H1 (cell line): Measurements from ENCODE around the gene GRID1. TPM values are rescaled to one million over a fixed set of nuclear protein-coding genes. Genes with fewer than 3 reads are reported as not detected.

Experiments
- CTCF ChIA-PET: fragments of 300-600 bp; sonication (Branson Sonifier 250); formaldehyde crosslinking; loops from one replicate; lab custom pipeline; 2021; ENCODE audit not compliant: partially characterized antibody; lab: Charles Lee
- POLR2A ChIA-PET: fragments of 300-600 bp; sonication (Branson Sonifier 250); formaldehyde crosslinking; loops from one replicate; lab custom pipeline; 2021; ENCODE audit warnings: inconsistent platforms; ENCODE audit not compliant: partially characterized antibody; lab: Charles Lee
- DNase-seq, 2 experiments: peaks; one replicate each; pipeline versions ENCODE4 v3.0.0 to v3.0.0-alpha.2; 2010 to 2022; ENCODE audit warnings: low spot score in 2 of 2, low read depth in 1 of 2, mixed read lengths in 1 of 2
- FAIRE-seq: peaks from 2 replicates; lab custom pipeline; 2011; peaks lifted over from hg19 to GRCh38; lab: Jason Lieb, UNC
- H2AFZ ChIP-seq: 2 replicates; pipeline ENCODE4 v1.8.1; 2012; ENCODE audit warnings: low read length, inconsistent platforms
- H2AK5ac ChIP-seq: 2 replicates; pipeline ENCODE4 v1.6.1; 2013; ENCODE audit warnings: low read depth, low read length
- H2BK120ac ChIP-seq: replicated peaks from 2 replicates; pipeline ENCODE3; 2013; ENCODE audit warnings: low read depth, low read length, inconsistent platforms
- H2BK12ac ChIP-seq: 2 replicates; pipeline ENCODE4 v1.6.1; 2013; ENCODE audit warnings: low read depth, low read length
- H2BK15ac ChIP-seq: 2 replicates; pipeline ENCODE4 v1.6.1; 2013; ENCODE audit warnings: low read length
- H2BK20ac ChIP-seq: 2 replicates; pipeline ENCODE4 v1.6.1; 2013; ENCODE audit warnings: low read length
- H2BK5ac ChIP-seq: 2 replicates; pipeline ENCODE4 v1.6.1; 2013; ENCODE audit warnings: low read depth, low read length
- H3K14ac ChIP-seq: 2 replicates; pipeline ENCODE4 v1.6.1; 2013; ENCODE audit warnings: inconsistent platforms; ENCODE audit not compliant: insufficient read length
- H3K18ac ChIP-seq: 2 replicates; pipeline ENCODE4 v1.6.1; 2013; ENCODE audit warnings: low read length; ENCODE audit errors: extremely low read depth
- H3K23ac ChIP-seq: 2 replicates; pipeline ENCODE4 v1.6.1; 2013; ENCODE audit warnings: inconsistent platforms; ENCODE audit not compliant: insufficient read length
- H3K23me2 ChIP-seq: 2 replicates; pipeline ENCODE4 v1.6.1; 2013; ENCODE audit warnings: low read depth, low read length
- H3K27ac ChIP-seq: 2 replicates; pipeline ENCODE4 v1.6.1; 2011; ENCODE audit warnings: low read depth, low read length, inconsistent platforms
- H3K27me3 ChIP-seq, 4 experiments: replicated peaks in 1 of 4; 1 replicate in 1 of 4; 2 replicates in 3 of 4; pipeline versions ENCODE4 v1.6.1 to v1.8.1; 2011 to 2013; ENCODE audit warnings: low read length in 3 of 4, mild to moderate bottlenecking in 3 of 4, inconsistent platforms in 2 of 4, mixed read lengths in 2 of 4, moderate library complexity in 1 of 4; ENCODE audit not compliant: control insufficient read depth in 3 of 4, insufficient read depth in 3 of 4; ENCODE audit errors: extremely low read depth in 1 of 4
- H3K36me3 ChIP-seq, 4 experiments: 2 replicates each; pipeline versions ENCODE4 v1.6.1 to v1.8.1; 2011 to 2013; ENCODE audit warnings: mild to moderate bottlenecking in 4 of 4, low read length in 3 of 4, moderate library complexity in 2 of 4, control low read depth in 1 of 4, inconsistent platforms in 1 of 4; ENCODE audit not compliant: insufficient read depth in 4 of 4, control insufficient read depth in 2 of 4
- H3K4ac ChIP-seq: replicated peaks from 2 replicates; pipeline ENCODE3; 2013; ENCODE audit warnings: low read length, low read depth, mixed read lengths, inconsistent platforms; ENCODE audit not compliant: insufficient read length
- H3K4me1 ChIP-seq, 4 experiments: replicated peaks in 1 of 4; 1 replicate in 1 of 4; 2 replicates in 3 of 4; pipeline versions ENCODE4 v1.6.1 to v1.8.1; 2011 to 2013; ENCODE audit warnings: low read length in 3 of 4, inconsistent platforms in 2 of 4, mixed read lengths in 1 of 4; ENCODE audit not compliant: insufficient read depth in 4 of 4, control insufficient read depth in 3 of 4
- H3K4me2 ChIP-seq, 2 experiments: 2 replicates each; pipeline versions ENCODE4 v1.6.1 to v1.8.1; 2011 to 2013; ENCODE audit warnings: low read depth in 2 of 2, low read length in 2 of 2, control low read depth in 1 of 2, inconsistent platforms in 1 of 2, mild to moderate bottlenecking in 1 of 2; ENCODE audit not compliant: insufficient read depth in 1 of 2
- H3K4me3 ChIP-seq, 4 experiments: fragments of 200-600, 300-600 bp in 1 of 4; sonication (generic), shearing (Covaris generic), sonication (Bioruptor Twin) in 1 of 4; 2 replicates each; pipeline versions ENCODE4 v1.5.1 to v1.8.1; 2011 to 2016; ENCODE audit warnings: low read length in 4 of 4, low read depth in 3 of 4, control low read depth in 2 of 4, inconsistent platforms in 2 of 4, mild to moderate bottlenecking in 2 of 4, mixed read lengths in 1 of 4, moderate library complexity in 1 of 4; ENCODE audit not compliant: insufficient read depth in 2 of 4; ENCODE audit errors: extremely low read depth in 1 of 4
- H3K56ac ChIP-seq: replicated peaks from 2 replicates; pipeline ENCODE3; 2013; ENCODE audit warnings: low read depth, mild to moderate bottlenecking, mixed read lengths, low read length, inconsistent platforms; ENCODE audit not compliant: insufficient read length
- H3K79me1 ChIP-seq: 2 replicates; pipeline ENCODE4 v1.6.1; 2013; ENCODE audit warnings: low read depth, low read length, control low read depth
- H3K79me2 ChIP-seq, 2 experiments: 2 replicates each; pipeline versions ENCODE4 v1.6.1 to v1.8.1; 2012 to 2013; ENCODE audit warnings: low read length in 2 of 2, mild to moderate bottlenecking in 2 of 2, inconsistent platforms in 1 of 2; ENCODE audit not compliant: insufficient read depth in 2 of 2, control insufficient read depth in 1 of 2
- H3K9ac ChIP-seq, 4 experiments: replicated peaks in 1 of 4; 1 replicate in 1 of 4; 2 replicates in 3 of 4; pipeline versions ENCODE4 v1.6.1 to v1.8.1; 2011 to 2013; ENCODE audit warnings: low read depth in 3 of 4, low read length in 3 of 4, control low read depth in 2 of 4, mild to moderate bottlenecking in 2 of 4, moderate library complexity in 2 of 4, inconsistent platforms in 1 of 4; ENCODE audit errors: extremely low read depth in 1 of 4
- H3K9me3 ChIP-seq, 2 experiments: 2 replicates each; pipeline versions ENCODE4 v1.6.1 to v1.8.1; 2012 to 2013; ENCODE audit warnings: mild to moderate bottlenecking in 2 of 2, moderate library complexity in 2 of 2, control low read depth in 1 of 2, inconsistent platforms in 1 of 2, low read depth in 1 of 2, low read length in 1 of 2, mixed read lengths in 1 of 2; ENCODE audit not compliant: insufficient read depth in 2 of 2
- H4K20me1 ChIP-seq, 2 experiments: replicated peaks in 1 of 2; 2 replicates each; pipeline versions ENCODE3 to v1.8.1; 2011 to 2013; ENCODE audit warnings: inconsistent platforms in 2 of 2, low read length in 2 of 2, mild to moderate bottlenecking in 1 of 2; ENCODE audit not compliant: insufficient read depth in 2 of 2, control insufficient read depth in 1 of 2
- H4K5ac ChIP-seq: 2 replicates; pipeline ENCODE4 v1.6.1; 2013; ENCODE audit warnings: low read length, low read depth, mixed read lengths, inconsistent platforms; ENCODE audit not compliant: insufficient read length
- H4K8ac ChIP-seq: 2 replicates; pipeline ENCODE4 v1.8.0; 2013; ENCODE audit warnings: mild to moderate bottlenecking, moderate library complexity, low read length, inconsistent platforms; ENCODE audit not compliant: insufficient read depth; ENCODE audit errors: extremely low read depth
- H4K91ac ChIP-seq: replicated peaks from 2 replicates; pipeline ENCODE3; 2013; ENCODE audit warnings: low read length, mixed read lengths, inconsistent platforms; ENCODE audit not compliant: insufficient read length
- MAX ChIP-seq: IDR thresholded peaks from 2 replicates; pipeline ENCODE4 v1.6.1; 2012; ENCODE audit warnings: inconsistent platforms
- RFX5 ChIP-seq: IDR thresholded peaks from 2 replicates; pipeline ENCODE4 v1.6.1; 2011; ENCODE audit warnings: low read depth, low read length, improper control_type of control experiment, borderline replicate concordance
- TCF12 ChIP-seq: IDR thresholded peaks from 2 replicates; pipeline ENCODE4 v1.6.1; 2011; ENCODE audit warnings: low read depth, mild to moderate bottlenecking, low read length
- WGBS, 2 experiments: shearing (Covaris generic) in 1 of 2; methylation state at CpG; one replicate each; pipeline versions ENCODE4 v1.1.6 to v1.1.7; 2013 to 2015; ENCODE audit warnings: low lambda C conversion rate in 2 of 2, mixed read lengths in 2 of 2, inconsistent platforms in 1 of 2, low coverage in 1 of 2, missing lambda C conversion rate in 1 of 2; ENCODE audit not compliant: insufficient replicate concordance in 2 of 2, insufficient coverage in 1 of 2, insufficient read length in 1 of 2; ENCODE audit errors: extremely low coverage in 1 of 2, missing lambda C conversion rate in 1 of 2; 5-methylcytosine and 5-hydroxymethylcytosine counted together
- polyA plus RNA-seq, 7 experiments: library from polyadenylated mRNA; depleted of rRNA in 3 of 7; stranded (reverse) in 5 of 7; unstranded in 2 of 7; fragments of >200 nt in 5 of 7; fragments of 200-250 nt in 2 of 7; gene quantifications; 1 replicate in 5 of 7; 2 replicates in 1 of 7; 4 replicates in 1 of 7; pipeline versions ENCODE4 v1.2.1 to v1.2.3, GENCODE V29; 2011 to 2013; ENCODE audit warnings: missing spikeins in 2 of 7, mixed read lengths in 2 of 7
- total RNA-seq: library from RNA; stranded (reverse); fragmentation: NEBNext Ultra II Directional; extraction: Animal tissue kit (Norgen Biotek cat#: 25700); gene quantifications from 2 replicates; pipeline ENCODE4 v1.2.1, GENCODE V29; 2021

Gene GRID1
- total and polyA plus RNA-seq, 2 of the 8 experiments (the other 6 are each of a cell fraction or from before 2014, with no cell fraction given), result 0.22 to 0.30 TPM

DNA sequence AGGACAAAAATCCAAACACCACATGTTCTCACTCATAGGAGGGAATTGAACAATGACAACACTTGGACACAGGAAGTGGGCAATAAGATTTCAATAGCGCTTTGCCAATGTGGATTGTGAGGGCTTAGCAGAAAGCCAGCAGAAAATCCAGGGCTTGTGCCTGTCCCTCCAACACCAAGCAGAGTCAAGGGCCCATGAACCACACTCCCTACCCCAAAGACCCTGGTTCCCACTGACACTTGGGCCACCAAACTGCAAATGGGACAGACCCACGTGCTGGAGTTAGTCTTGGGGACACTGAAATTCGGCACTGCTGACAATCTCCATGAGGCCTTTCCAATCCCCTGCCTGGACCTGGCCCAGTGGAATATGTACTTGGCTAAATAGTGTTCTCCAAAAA, 67.0 kb downstream of the GRID1 start:
- no peak overlapping the region for H3K56ac ChIP-seq
- H3K4me3 ChIP-seq, result no peak overlapping the region
- no peak overlapping the region for H3K18ac ChIP-seq
- 87% methylated on average over 3 of the region's 3 CpGs; no CpG with 5 or more reads in 1 of the 2 experiments for WGBS, 2 experiments
- no peak overlapping the region for H2BK20ac ChIP-seq
- H2AFZ ChIP-seq, result no peak overlapping the region
- H2AK5ac ChIP-seq, result no peak overlapping the region
- ChIA-PET CTCF (interaction anchor here (1.8 to 5.7 kb wide), 2 partner anchors 8 to 33 kb away, joined by 7 to 33 read pairs; no protein-coding TSS in a partner anchor), POLR2A (no interaction called here)
- H3K4me1 ChIP-seq, result peaks cover 0 to 5% (median 0%) of the 10 kb centered on the region in 4 experiments; a peak in 1 of 7 replicates
- no peak overlapping the region for H3K9ac ChIP-seq
- H3K4ac ChIP-seq, result no peak overlapping the region
- no peaks in the 10 kb centered on the region for H3K79me1 ChIP-seq
- H3K27me3 ChIP-seq, result peaks cover 0 to 4% (median 3%) of the 10 kb centered on the region in 4 experiments; a peak in 1 of 7 replicates
- H2BK120ac ChIP-seq, result no peak overlapping the region
- no peaks in the 10 kb centered on the region for H3K9me3 ChIP-seq
- H4K91ac ChIP-seq, result no peak overlapping the region
- TF ChIP-seq RFX5 (no peak), TCF12 (no peak), MAX (no peak)
- no peaks in the 10 kb centered on the region for H3K36me3 ChIP-seq
- no peak overlapping the region for H3K27ac ChIP-seq
- FAIRE-seq (no peak), DNase-seq (no peak)
- H4K5ac ChIP-seq, result no peak overlapping the region
- no peak overlapping the region for H2BK12ac ChIP-seq
- H2BK5ac ChIP-seq, result no peak overlapping the region
- no peaks in the 10 kb centered on the region for H4K20me1 ChIP-seq
- no peak overlapping the region for H3K4me2 ChIP-seq
- no peaks in the 10 kb centered on the region for H3K23me2 ChIP-seq
- no peaks in the 10 kb centered on the region for H3K79me2 ChIP-seq
- no peak overlapping the region for H2BK15ac ChIP-seq
- H3K23ac ChIP-seq, result no peak overlapping the region
- H4K8ac ChIP-seq, result no peak overlapping the region
- H3K14ac ChIP-seq, result no peak overlapping the region
